ENCODE results near the gene BLOC1S4.

DNA sequence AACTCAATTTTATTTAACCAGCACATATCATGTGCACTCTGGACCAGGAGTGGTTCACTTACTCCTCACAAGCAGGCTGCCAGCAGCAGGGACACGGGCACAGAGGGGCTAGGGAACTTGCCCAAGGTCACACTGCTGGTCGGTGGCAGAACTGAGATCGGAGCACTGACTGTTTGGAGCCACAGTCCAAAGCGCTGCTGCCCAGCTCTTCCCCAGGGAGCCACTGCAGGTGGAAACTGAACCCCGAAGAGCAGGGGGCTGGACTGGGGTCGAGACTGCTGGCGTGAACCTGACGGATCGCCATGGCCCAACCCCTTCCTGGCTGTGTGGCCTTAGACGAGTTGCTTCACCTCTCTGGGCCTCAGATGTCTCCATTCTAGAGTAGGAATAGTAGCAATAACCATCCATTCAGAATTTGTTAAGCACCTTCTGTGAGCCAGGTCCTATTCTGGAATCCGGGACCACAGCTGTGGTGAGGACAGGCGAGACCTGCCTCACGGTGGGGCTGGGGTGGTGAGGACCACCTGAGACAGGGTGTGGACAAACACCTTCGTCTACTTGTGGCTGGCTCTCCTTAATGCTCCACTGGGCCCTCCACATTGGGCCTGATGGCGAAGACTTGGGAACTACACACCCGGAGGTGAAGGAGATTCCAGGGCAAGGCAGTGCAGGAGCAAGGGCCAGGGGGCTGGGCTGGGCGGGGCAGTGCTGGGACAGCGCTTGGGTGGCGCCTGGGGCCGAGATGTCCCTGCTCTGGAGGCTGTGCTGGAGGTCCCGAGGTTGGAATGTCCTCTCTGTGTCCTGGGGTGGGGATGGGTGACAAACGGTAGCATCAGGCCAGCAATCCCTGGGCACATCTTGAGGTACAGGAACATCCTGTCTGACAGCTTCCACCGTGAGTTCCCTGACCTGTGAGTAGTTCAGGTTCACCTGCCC is 34.6 kb downstream of the BLOC1S4 start:
- TF ChIP-seq EZH2 (IDR thresholded peaks at IDR 0.05; ENCODE audit: insufficient read depth, poor library complexity, severe bottlenecking): no peak
- TF ChIP-seq EZH2phosphoT487 (IDR thresholded peaks at IDR 0.05; ENCODE audit: insufficient read depth, low read depth): no peak

All from GM23248 (cell line).